CD4-positive, CD25-positive, alpha-beta regulatory T cell (primary cell): Measurements from ENCODE around the gene COPG1. TPM values are rescaled to one million over a fixed set of nuclear protein-coding genes. Genes with fewer than 3 reads are reported as not detected.
"Not testable (repeated sequence)": the region's sequence is repeated elsewhere in the genome, so short reads cannot be mapped to it uniquely, and the experiment has no call there.

Experiments used
- ATAC-seq, 2 donors: fragments of 150-1000 bp; cut with Tn5 transposase; one replicate each; pipeline ENCODE4 v1.10.0; 2021; ENCODE audit warnings: low read depth in 2 of 2, moderate number of reproducible peaks in 2 of 2, moderate library complexity in 1 of 2
- DNase-seq, 3 donors: peaks; one replicate each; pipeline versions ENCODE4 v3.0.0 to v3.0.0-alpha.2; 2012 to 2022; ENCODE audit warnings: mixed read lengths in 1 of 3
- H3K27ac ChIP-seq: one replicate; pipeline ENCODE4 v1.7.0; 2013; ENCODE audit warnings: mild to moderate bottlenecking, low read length; ENCODE audit not compliant: insufficient read depth, poor library complexity, severe bottlenecking
- H3K27me3 ChIP-seq: one replicate; pipeline ENCODE4 v1.7.0; 2013; ENCODE audit warnings: low read length; ENCODE audit not compliant: control insufficient read depth, insufficient read depth
- H3K36me3 ChIP-seq: one replicate; pipeline ENCODE4 v1.7.0; 2013; ENCODE audit warnings: mild to moderate bottlenecking, low read length, moderate library complexity; ENCODE audit not compliant: control insufficient read depth, insufficient read depth
- H3K4me1 ChIP-seq: 2 replicates; pipeline ENCODE4 v1.7.0; 2013; ENCODE audit warnings: mild to moderate bottlenecking, low read length; ENCODE audit not compliant: insufficient read depth, control insufficient read depth, poor library complexity, severe bottlenecking
- H3K4me3 ChIP-seq: one replicate; pipeline ENCODE4 v1.7.0; 2013; ENCODE audit warnings: low read depth, mild to moderate bottlenecking, low read length, moderate library complexity
- H3K9me3 ChIP-seq, 2 experiments: 1 replicate in 1 of 2; 2 replicates in 1 of 2; pipeline ENCODE4 v1.7.0; 2013; ENCODE audit warnings: low read length in 2 of 2, mild to moderate bottlenecking in 1 of 2, moderate library complexity in 1 of 2; ENCODE audit not compliant: control insufficient read depth in 2 of 2
- H3K27ac Mint-ChIP-seq, 3 donors: one replicate each; pipeline ENCODE4 v1.8.0; 2020 to 2022; ENCODE audit warnings: mild to moderate bottlenecking in 3 of 3, mixed read lengths in 3 of 3, moderate library complexity in 2 of 3
- H3K27me3 Mint-ChIP-seq: one replicate; pipeline ENCODE4 v1.8.0; 2022; ENCODE audit warnings: mild to moderate bottlenecking, mixed read lengths
- H3K36me3 Mint-ChIP-seq: one replicate; pipeline ENCODE4 v1.8.0; 2020; ENCODE audit warnings: mixed read lengths
- H3K4me1 Mint-ChIP-seq, 4 donors: one replicate each; pipeline ENCODE4 v1.8.0; 2020 to 2022; ENCODE audit warnings: mixed read lengths in 4 of 4, mild to moderate bottlenecking in 1 of 4
- H3K4me3 Mint-ChIP-seq, 4 donors: one replicate each; pipeline ENCODE4 v1.8.0; 2020 to 2022; ENCODE audit warnings: mild to moderate bottlenecking in 4 of 4, mixed read lengths in 4 of 4, moderate library complexity in 3 of 4
- H3K9me3 Mint-ChIP-seq, 7 donors: one replicate each; pipeline ENCODE4 v1.8.0; 2020 to 2022; ENCODE audit warnings: mixed read lengths in 7 of 7, mild to moderate bottlenecking in 3 of 7, moderate library complexity in 2 of 7
- polyA plus RNA-seq, 4 donors: library from polyadenylated mRNA; unstranded; fragments of 300-500 nt; fragmentation: Illumina TruSeq; gene quantifications; one replicate each; pipeline ENCODE4 v1.2.3, GENCODE V29; 2021
- total RNA-seq: library from RNA; stranded (reverse); gene quantifications from one replicate; pipeline ENCODE4 v1.2.3, GENCODE V29; 2022

Gene COPG1
- total and polyA plus RNA-seq, 5 donors from 2014 or later, result 67.7 to 105 (median 88.4) TPM

- no peaks in the 10 kb centered on the region for H3K4me1 ChIP-seq
- Mint-ChIP-seq H3K36me3 (peaks cover 58% of the 10 kb centered on the region), H3K4me1 (peaks cover 0 to 9% (median 7%) of the 10 kb centered on the region in 4 donors), H3K27me3 (no peaks in the 10 kb centered on the region), H3K9me3 (peaks cover 0 to 1% (median 0%) of the 10 kb centered on the region in 7 donors), H3K27ac (no peak overlapping the region), H3K4me3 (no peak overlapping the region)
- peaks cover 88% of the 10 kb centered on the region for H3K36me3 ChIP-seq
- H3K9me3 ChIP-seq, result no peaks in the 10 kb centered on the region
- H3K4me3 ChIP-seq, result no peak overlapping the region
- H3K27me3 ChIP-seq, result no peaks in the 10 kb centered on the region
- H3K27ac ChIP-seq, result no peak overlapping the region
- DNase-seq, result no peak
- no peak for ATAC-seq
These were observed 10.4 kb downstream of the COPG1 start for GRCh38 chr3:129259612-129260477.

- Mint-ChIP-seq H3K4me1 (peaks cover 0 to 8% (median 7%) of the 10 kb centered on the region in 4 donors), H3K4me3 (no peak overlapping the region)
These were observed 11.2 kb downstream of the COPG1 start for GRCh38 chr3:129260606-129261005.

GRCh38 chr3:129261894-129262293 is 12.5 kb downstream of the COPG1 start:
- Histone ChIP-seq H3K36me3 (peaks cover 90% of the 10 kb centered on the region), H3K9me3 (no peaks in the 10 kb centered on the region), H3K27ac (no peak overlapping the region), H3K4me1 (no peaks in the 10 kb centered on the region), H3K27me3 (no peaks in the 10 kb centered on the region), H3K4me3 (no peak overlapping the region)
- Mint-ChIP-seq H3K4me3 (no peak overlapping the region), H3K4me1 (peaks cover 0 to 8% (median 3%) of the 10 kb centered on the region in 4 donors), H3K27ac (peak overlapping the region in 1 of 3 donors; percentile 18), H3K9me3 (peaks cover 0 to 1% (median 0%) of the 10 kb centered on the region in 7 donors), H3K27me3 (no peaks in the 10 kb centered on the region), H3K36me3 (peaks cover 45% of the 10 kb centered on the region)
- DNase-seq (no peak), ATAC-seq (no peak)

More at GRCh38 chr3:129260606-129261005, 11.2 kb downstream of the COPG1 start:
- H3K27me3 ChIP-seq, result no peaks in the 10 kb centered on the region
- H3K36me3 ChIP-seq, result peaks cover 91% of the 10 kb centered on the region
- no peaks in the 10 kb centered on the region for H3K27me3 Mint-ChIP-seq
- H3K4me1 ChIP-seq, result no peaks in the 10 kb centered on the region
- H3K9me3 ChIP-seq, result no peaks in the 10 kb centered on the region
- H3K4me3 ChIP-seq, result no peak overlapping the region
- no peak overlapping the region for H3K27ac Mint-ChIP-seq
- no peak for DNase-seq
- H3K27ac ChIP-seq, result no peak overlapping the region
- peaks cover 56% of the 10 kb centered on the region for H3K36me3 Mint-ChIP-seq
- ATAC-seq, result no peak
- peaks cover 0 to 1% (median 0%) of the 10 kb centered on the region in 7 donors for H3K9me3 Mint-ChIP-seq

- peaks cover 0 to 8% (median 3%) of the 10 kb centered on the region in 4 donors for H3K4me1 Mint-ChIP-seq
- peaks cover 89% of the 10 kb centered on the region for H3K36me3 ChIP-seq
- H3K27me3 ChIP-seq, result no peaks in the 10 kb centered on the region
- DNase-seq (no peak), ATAC-seq (no peak)
- H3K36me3 Mint-ChIP-seq, result peaks cover 46% of the 10 kb centered on the region
- H3K9me3 Mint-ChIP-seq, result peaks cover 0 to 1% (median 0%) of the 10 kb centered on the region in 7 donors
- no peaks in the 10 kb centered on the region for H3K4me1 ChIP-seq
- no peaks in the 10 kb centered on the region for H3K27me3 Mint-ChIP-seq
- H3K27ac ChIP-seq, result no peak overlapping the region
- no peak overlapping the region for H3K4me3 Mint-ChIP-seq
- no peak overlapping the region for H3K4me3 ChIP-seq
- H3K9me3 ChIP-seq, result no peaks in the 10 kb centered on the region
- H3K27ac Mint-ChIP-seq, result no peak overlapping the region
These were observed 13.9 kb downstream of the COPG1 start for GRCh38 chr3:129263161-129263910.

GRCh38 chr3:129264994-129265393 is 15.6 kb downstream of the COPG1 start:
- not testable (repeated sequence) for DNase-seq, H3K27ac Mint-ChIP-seq, H3K4me1 ChIP-seq, H3K4me3 Mint-ChIP-seq, H3K27ac ChIP-seq, H3K9me3 Mint-ChIP-seq, H3K4me1 Mint-ChIP-seq, H3K27me3 Mint-ChIP-seq, ATAC-seq, H3K9me3 ChIP-seq, H3K27me3 ChIP-seq, H3K4me3 ChIP-seq
- peaks cover 51% of the 10 kb centered on the region for H3K36me3 Mint-ChIP-seq
- peaks cover 92% of the 10 kb centered on the region for H3K36me3 ChIP-seq

- H3K27me3 Mint-ChIP-seq, result no peaks in the 10 kb centered on the region
- no peaks in the 10 kb centered on the region for H3K27me3 ChIP-seq
- no peak overlapping the region for H3K4me3 Mint-ChIP-seq
- peaks cover 92% of the 10 kb centered on the region for H3K36me3 ChIP-seq
- H3K27ac Mint-ChIP-seq, result no peak overlapping the region
- no peak for DNase-seq
- no peaks in the 10 kb centered on the region for H3K9me3 ChIP-seq
- no peak overlapping the region for H3K27ac ChIP-seq
- H3K4me3 ChIP-seq, result no peak overlapping the region
- H3K4me1 Mint-ChIP-seq, result peaks cover 0 to 6% (median 2%) of the 10 kb centered on the region in 4 donors
- H3K9me3 Mint-ChIP-seq, result no peaks in the 10 kb centered on the region
- ATAC-seq, result no peak
- H3K36me3 Mint-ChIP-seq, result peaks cover 42% of the 10 kb centered on the region
- H3K4me1 ChIP-seq, result no peaks in the 10 kb centered on the region
These were observed 17.2 kb downstream of the COPG1 start for GRCh38 chr3:129266651-129267050.

GRCh38 chr3:129268396-129268795 is 19.0 kb downstream of the COPG1 start:
- H3K36me3 ChIP-seq, result peaks cover 95% of the 10 kb centered on the region
- Mint-ChIP-seq H3K4me1 (peaks cover 0 to under 1% (median 0%) of the 10 kb centered on the region in 4 donors), H3K9me3 (no peaks in the 10 kb centered on the region), H3K36me3 (peaks cover 34% of the 10 kb centered on the region), H3K4me3 (no peak overlapping the region), H3K27me3 (no peaks in the 10 kb centered on the region), H3K27ac (no peak overlapping the region)
- H3K9me3 ChIP-seq, result no peaks in the 10 kb centered on the region
- no peaks in the 10 kb centered on the region for H3K27me3 ChIP-seq
- no peak for DNase-seq
- no peak overlapping the region for H3K4me3 ChIP-seq
- no peak overlapping the region for H3K27ac ChIP-seq
- ATAC-seq, result no peak
- no peaks in the 10 kb centered on the region for H3K4me1 ChIP-seq
